MM.1S (cell line): ENCODE data around the gene TMCC1.

ENCODE experiments used
- EZH2 ChIP-seq: fragments of 300-600 bp; sonication (generic); optimal IDR thresholded peaks from 2 replicates; pipeline ENCODE3; 2017; ENCODE audit warnings: low read depth, mild to moderate bottlenecking, antibody characterized with exemption, low read length, mixed read lengths
- TF ChIP-seq, protein P1 (sequence below): fragments of 300-600 bp; sonication (generic); IDR thresholded peaks from 2 replicates; pipeline ENCODE4 v1.5.1; 2016; ENCODE audit warnings: antibody characterized with exemption, low read length, mixed read lengths

DNA sequence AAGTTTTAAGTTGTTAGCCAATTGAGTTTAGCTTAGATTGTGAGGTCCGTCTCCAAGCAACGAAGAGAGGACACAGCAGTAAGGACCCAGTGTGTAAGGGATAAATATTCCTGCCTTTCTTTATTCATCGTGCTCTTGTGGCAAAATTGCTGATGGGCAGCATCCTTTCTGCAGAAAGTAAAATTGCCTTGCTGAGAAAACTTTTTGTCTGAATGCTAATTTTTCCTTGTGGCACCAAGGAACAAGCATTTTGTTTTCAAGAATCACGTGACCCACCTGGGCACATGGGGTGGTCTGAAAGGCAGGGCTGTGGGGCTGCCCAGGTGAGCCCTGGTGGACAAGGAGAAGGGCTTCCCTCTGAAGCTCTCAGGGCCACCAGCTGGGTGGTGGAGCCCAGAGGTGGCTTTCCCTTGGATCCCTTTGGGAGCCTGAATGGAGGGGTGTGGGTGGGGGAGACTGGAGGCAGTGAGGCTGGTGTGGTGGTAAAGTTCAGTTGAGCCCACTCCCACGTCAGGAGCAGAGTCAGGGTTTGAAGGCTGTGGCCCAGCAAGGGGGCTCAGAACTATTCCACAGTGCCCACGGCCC, 24.0 kb upstream of the TMCC1 start:
- TF ChIP-seq, protein P1, sequence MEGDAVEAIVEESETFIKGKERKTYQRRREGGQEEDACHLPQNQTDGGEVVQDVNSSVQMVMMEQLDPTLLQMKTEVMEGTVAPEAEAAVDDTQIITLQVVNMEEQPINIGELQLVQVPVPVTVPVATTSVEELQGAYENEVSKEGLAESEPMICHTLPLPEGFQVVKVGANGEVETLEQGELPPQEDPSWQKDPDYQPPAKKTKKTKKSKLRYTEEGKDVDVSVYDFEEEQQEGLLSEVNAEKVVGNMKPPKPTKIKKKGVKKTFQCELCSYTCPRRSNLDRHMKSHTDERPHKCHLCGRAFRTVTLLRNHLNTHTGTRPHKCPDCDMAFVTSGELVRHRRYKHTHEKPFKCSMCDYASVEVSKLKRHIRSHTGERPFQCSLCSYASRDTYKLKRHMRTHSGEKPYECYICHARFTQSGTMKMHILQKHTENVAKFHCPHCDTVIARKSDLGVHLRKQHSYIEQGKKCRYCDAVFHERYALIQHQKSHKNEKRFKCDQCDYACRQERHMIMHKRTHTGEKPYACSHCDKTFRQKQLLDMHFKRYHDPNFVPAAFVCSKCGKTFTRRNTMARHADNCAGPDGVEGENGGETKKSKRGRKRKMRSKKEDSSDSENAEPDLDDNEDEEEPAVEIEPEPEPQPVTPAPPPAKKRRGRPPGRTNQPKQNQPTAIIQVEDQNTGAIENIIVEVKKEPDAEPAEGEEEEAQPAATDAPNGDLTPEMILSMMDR = no peak
- TF ChIP-seq EZH2 = no peak
